NT2/D1 (cell line): ENCODE results near the gene RPF1.

Experiments
- SUZ12 ChIP-seq: IDR thresholded peaks from 2 replicates; pipeline ENCODE4 v1.6.1; 2011; ENCODE audit not compliant: insufficient read length, insufficient read depth; ENCODE audit errors: extremely low read depth
- YY1 ChIP-seq: IDR thresholded peaks from 2 replicates; pipeline ENCODE4 v1.6.1; 2011; ENCODE audit not compliant: insufficient read length, insufficient read depth

DNA sequence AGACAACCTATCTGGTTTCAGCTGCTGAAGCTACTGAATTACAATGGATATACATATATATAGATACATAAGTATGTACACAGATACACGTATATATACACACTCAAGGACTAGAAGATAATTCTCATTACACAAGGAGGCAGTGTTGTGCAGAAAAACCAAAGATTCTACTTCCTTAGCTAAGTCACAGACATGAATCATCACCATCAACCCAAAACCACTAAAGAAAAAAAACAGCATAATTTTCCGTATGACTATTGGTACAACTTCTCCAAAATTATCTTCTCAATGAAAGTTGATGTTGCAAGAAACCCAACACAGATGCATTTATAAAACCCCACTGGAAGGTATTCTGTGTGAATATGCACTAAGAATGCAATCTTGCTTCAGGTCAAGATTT, 36.8 kb upstream of the RPF1 start:
- TF ChIP-seq YY1: no peak
- no peak for TF ChIP-seq SUZ12
